Right lobe of liver (tissue), 4 donors: ENCODE results near the gene S1PR2.

Experiments used
- POLR2A ChIP-seq: fragments of 450-650 bp; IDR thresholded peaks from one replicate; pipeline ENCODE4 v1.6.1; 2017; ENCODE audit warnings: antibody characterized with exemption, mild to moderate bottlenecking
- TF ChIP-seq, protein P1 (sequence below), 4 donors: fragments of 200-600 bp in 3 of 4; fragments of 450-650 bp in 1 of 4; IDR thresholded peaks; one replicate each; pipeline versions ENCODE4 v1.5.1 to v1.8.0; 2016 to 2022; ENCODE audit warnings: antibody characterized with exemption in 4 of 4, mild to moderate bottlenecking in 2 of 4
- donor health status: DM: no; HTN: no; CAD: no.
- donor health status: DM: no; HTN: no; CAD: no.
- donor health status: DM: no; HTN: yes; CAD: no.

DNA sequence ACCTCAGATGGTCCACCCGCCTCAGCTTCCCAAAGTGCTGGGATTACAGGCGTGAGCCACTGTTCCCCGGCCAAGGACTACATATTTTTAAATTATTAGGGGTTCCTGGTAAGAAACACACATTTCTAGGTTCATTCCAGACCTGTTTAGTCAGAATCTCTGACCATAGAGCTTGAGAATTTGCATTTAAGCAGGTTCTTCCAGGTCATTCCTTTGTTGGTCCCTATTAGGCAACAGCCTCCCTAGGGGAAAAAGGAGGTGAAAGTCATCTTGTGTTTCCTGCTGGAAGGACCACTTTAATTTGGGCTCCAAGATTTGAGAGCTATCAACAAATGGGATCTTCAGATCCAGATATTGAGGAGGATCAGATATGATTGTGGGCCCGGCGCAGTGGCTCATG, 16.3 kb downstream of the S1PR2 start:
- TF ChIP-seq, protein P1, sequence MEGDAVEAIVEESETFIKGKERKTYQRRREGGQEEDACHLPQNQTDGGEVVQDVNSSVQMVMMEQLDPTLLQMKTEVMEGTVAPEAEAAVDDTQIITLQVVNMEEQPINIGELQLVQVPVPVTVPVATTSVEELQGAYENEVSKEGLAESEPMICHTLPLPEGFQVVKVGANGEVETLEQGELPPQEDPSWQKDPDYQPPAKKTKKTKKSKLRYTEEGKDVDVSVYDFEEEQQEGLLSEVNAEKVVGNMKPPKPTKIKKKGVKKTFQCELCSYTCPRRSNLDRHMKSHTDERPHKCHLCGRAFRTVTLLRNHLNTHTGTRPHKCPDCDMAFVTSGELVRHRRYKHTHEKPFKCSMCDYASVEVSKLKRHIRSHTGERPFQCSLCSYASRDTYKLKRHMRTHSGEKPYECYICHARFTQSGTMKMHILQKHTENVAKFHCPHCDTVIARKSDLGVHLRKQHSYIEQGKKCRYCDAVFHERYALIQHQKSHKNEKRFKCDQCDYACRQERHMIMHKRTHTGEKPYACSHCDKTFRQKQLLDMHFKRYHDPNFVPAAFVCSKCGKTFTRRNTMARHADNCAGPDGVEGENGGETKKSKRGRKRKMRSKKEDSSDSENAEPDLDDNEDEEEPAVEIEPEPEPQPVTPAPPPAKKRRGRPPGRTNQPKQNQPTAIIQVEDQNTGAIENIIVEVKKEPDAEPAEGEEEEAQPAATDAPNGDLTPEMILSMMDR (IDR thresholded peaks at IDR 0.05) = no peak
- no peak for TF ChIP-seq POLR2A
